Measurements from ENCODE around the gene HTRA3.

Gene HTRA3

DNA sequence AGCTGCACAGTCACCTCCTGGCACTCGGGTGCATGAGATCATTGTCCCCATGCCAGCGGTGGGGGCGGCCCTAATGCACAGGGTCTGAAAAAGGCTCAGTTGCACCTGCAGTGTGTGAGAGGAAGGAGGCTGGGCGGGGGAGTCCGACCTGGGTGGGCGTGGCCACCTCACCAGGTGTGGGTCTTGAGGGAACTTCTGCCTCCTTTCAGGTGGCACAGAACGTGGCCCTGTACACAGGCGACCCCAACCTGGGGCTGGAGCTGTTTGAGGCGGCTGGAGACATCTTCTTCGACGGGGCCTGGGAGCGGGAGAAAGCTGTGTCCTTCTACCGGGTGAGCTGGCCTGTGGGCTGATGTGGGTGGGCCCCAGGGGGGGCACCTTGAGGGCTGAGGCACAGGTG is 34.3 kb upstream of the HTRA3 start:
- no peak for DNase-seq

DNA sequence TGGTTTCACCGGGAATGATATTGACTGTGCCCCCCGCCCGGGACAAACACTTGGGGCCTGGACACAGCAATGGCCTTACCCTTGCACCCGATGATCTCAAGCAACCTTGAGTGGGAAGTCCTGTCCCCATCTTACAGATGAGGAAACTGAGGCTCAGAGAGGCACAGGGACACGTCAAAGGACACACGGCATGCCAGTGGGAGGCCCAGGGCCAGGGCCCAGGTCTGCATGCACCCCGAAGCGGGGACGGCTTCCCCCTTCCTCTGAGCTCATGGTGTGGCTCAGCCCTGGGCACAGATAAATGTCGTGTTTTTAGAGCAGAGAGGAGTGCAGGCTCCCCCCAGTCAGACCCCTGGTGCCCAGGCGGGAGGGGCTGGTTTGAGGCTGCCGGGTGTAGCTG is 33.9 kb upstream of the HTRA3 start:
- DNase-seq, result no peak

DNA sequence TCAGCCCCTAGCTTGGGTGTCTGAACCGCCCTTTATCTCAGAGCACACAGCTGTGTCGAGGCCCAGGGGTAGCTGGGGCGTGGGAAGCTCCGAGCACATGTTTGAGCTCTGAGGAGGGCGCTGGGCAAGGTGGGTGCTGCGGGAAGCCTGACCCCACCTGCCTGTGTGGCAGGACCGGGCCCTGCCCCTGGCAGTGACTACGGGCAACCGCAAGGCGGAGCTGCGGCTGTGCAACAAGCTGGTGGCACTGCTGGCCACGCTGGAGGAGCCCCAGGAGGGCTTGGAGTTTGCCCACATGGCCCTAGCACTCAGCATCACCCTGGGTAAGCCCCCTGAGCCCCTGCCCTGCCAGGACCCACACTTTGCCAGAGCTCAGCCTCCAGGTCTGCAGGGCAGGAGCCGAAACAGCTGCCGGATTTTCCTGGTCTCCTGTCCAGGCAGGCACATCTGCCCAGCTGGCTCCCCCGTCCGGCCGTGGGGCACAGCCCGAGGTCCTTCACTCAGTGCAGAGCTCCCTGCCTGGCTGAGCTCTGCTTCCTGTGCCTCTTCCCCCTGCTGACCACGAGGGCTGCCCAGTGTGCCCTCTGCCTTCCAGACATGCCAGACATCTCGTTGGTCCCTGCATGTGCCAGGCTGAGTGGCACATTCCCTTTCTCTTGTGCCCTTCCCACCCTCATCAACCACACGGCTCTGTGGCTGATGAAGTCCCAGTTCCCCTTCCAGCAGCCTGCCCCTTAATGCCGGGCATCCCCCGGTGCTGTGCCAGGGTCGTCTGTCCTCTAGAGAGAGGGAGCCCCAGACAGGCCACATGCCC is 33.2 kb upstream of the HTRA3 start:
- no peak for DNase-seq

DNA sequence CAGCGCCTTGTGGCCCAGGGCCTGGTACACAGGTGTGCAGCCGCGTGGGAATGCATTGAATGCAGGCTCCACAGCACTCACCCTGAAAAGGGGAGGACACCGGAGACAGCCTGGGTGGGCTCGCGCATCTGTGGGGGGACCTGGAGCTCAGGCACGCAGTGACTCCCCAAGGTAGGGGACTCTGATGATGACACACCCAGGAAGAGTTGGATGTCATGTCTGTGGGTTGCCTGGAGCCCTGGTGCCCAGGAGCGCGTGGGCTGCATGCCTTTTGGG is 32.7 kb upstream of the HTRA3 start:
- DNase-seq, result no peak

DNA sequence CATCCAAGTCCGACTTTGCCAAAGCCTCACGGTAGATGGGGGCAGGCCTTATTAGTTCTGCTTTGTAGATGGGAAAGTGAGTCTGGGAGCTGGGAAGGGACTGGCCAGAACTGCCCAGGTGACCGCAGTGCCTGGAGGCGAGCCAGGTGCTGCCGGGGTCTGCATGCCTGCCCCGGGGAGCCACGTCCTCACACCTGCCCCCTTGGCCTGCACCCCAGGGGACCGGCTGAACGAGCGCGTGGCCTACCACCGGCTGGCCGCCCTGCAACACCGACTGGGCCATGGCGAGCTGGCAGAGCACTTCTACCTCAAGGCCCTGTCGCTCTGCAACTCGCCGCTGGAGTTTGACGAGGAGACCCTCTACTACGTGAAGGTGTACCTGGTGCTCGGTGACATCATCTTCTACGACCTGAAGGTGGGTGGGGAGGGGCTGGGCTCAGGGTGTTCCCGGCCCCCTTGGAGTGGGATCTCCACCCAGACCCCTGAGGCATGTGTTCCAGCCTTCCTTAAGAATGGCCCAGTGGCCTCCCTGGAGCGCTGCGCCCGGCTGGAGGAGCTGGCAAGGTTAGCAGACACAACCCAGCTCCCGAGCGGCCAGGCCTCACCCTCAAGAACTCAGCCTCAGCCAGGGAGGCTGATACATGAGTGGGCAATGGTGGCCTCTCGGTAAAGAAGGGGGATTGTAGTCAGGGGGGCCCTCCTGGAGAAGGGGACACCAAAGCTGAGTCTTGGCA is 32.1 kb upstream of the HTRA3 start:
- DNase-seq, result no peak

DNA sequence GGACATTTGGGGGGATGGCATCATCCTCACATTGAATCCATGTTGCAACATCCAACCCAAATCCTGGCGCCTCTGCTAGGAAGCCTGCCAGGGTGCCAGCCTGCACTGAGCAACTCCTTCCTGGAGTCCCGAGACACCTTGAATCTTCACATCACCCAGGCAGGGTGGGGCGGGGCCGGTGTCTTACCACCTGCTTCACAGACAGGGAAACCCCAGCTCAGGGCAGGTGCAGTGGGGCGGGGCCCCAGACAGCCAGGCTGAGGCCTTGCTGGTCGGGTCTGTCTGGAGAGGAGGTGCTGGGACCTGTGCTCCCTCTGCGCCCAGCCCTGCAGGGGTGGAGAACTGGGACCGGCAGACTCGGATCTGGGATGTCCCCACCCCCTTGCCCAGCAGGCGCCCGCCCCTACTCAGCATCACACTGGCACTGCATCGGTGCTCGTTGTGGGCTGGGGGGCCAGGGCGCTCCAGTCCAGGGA is 31.5 kb upstream of the HTRA3 start:
- DNase-seq, result no peak

DNA sequence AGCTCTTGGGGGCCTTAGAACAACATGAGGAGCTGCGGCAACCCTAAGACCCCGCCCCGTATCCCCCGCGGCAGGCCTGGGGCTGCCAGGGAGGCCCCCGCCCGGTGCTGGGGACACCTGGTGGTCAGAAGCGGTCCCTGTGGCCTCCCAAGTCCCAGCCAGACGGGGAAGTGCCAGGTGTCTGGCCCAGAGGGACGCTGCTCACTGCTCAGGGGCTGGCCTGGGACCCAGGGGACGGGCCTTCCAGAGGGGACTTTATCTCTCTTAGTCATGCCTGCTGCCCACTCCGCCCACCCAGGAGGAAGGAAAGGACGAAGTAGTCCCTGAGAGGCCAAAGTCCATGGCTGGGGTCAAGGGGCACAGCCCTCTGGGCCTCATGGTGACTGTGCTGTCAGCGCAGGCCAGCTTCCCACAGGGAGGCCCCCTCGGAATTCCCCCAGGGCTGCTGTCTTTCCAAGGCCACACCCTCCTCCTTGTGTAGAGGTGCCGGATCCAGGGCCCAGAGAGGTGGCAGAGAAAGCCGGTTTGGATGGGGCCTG is 31.0 kb upstream of the HTRA3 start:
- DNase-seq, result no peak

DNA sequence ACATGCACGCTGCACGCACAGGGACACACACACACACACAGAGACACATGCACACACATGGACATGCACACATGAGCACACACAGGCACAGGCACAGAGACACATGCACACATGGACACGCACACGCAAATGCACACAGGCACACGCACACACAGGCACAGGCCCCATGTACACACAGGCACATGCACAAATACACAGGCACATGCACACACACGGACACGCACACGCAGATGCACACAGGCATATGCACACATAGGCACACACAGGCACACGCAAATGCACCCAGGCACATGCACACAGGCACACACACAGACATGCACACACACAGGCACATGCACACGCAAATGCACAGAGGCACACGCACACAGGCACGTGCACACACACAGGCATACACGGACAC is 30.3 kb upstream of the HTRA3 start:
- no peak for DNase-seq

DNA sequence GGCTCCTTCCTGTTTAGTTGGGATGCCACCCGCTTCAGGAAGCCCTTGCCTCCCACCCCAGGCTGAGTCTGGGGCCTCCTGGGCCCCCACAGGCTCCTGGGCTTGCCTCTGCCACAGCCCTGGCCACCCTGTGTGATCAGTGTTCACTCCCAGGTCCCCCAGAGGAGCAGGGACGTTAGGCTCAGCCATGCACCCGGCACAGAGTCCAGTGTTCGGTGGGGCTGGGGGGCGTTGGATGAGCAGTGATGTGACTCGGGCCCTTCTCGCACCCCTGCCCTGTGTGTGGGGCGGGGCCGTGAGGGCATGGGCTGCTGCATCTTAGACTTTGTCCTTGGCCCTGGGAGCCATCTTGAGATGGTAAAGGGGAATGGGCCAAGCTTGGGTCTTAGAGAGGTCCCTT is 29.9 kb upstream of the HTRA3 start:
- DNase-seq, result no peak

DNA sequence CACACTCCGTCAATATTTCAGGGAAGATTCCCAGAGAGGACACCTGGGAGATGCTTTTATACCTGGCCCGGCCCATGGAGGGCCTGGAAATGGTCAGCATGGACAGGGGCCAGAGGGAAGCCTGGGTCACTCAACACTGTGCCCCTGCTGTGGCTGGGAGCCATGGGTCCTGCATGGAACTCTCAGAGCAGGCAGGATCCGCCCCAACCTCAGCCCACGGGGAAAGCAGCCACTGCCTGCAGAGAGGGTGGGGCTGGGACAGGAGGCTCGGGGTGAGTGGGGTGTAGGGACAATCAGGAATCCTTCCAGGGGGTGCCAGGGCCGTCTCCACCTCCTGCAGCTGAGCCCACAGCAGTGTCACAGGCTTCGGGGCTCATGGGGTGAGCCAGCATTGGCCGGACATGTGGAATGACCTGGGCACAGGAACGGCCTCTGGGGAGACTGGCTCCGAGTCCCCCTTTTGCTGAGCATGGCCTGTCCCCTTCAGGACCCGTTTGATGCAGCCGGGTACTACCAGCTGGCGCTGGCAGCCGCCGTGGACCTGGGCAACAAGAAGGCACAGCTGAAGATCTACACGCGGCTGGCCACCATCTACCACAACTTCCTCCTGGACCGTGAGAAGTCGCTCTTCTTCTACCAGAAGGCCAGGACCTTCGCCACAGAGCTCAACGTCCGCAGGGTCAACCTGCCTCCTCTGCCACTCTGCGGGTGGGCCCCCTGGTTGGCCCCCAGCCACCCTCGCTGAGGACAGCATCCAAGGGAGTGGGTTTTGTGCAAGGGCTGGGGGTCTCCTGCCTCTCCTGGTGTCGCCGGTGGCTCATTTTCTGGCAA is 29.1 kb upstream of the HTRA3 start:
- no peak for DNase-seq

DNA sequence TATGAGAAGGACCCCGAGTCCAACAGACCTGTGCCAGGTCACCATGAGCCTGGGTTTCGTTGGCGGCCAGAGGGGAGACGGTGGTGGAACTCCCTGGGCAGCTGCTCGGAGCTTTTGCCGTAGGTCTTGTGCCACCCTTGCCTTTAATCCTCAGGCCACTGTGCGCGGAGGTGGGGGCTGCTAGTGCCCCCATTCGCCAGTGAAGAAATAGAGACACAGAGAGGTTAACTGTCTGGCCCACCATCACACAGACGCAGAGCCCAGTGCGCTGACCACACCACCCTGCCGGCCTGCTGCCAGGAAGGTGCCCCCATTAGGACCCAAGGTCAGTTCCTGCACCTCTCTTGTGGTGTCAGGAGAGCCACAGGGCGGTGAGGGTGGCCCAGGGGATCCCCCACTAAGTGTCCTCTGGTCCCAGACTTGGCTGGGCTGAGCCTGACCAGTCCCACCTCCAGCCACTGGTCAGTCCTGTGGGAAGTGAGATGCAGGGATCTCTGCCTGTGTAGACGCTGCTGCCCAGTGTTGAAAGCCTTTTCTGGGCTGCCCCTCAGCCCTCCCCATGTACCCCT is 28.3 kb upstream of the HTRA3 start:
- DNase-seq, result no peak

DNA sequence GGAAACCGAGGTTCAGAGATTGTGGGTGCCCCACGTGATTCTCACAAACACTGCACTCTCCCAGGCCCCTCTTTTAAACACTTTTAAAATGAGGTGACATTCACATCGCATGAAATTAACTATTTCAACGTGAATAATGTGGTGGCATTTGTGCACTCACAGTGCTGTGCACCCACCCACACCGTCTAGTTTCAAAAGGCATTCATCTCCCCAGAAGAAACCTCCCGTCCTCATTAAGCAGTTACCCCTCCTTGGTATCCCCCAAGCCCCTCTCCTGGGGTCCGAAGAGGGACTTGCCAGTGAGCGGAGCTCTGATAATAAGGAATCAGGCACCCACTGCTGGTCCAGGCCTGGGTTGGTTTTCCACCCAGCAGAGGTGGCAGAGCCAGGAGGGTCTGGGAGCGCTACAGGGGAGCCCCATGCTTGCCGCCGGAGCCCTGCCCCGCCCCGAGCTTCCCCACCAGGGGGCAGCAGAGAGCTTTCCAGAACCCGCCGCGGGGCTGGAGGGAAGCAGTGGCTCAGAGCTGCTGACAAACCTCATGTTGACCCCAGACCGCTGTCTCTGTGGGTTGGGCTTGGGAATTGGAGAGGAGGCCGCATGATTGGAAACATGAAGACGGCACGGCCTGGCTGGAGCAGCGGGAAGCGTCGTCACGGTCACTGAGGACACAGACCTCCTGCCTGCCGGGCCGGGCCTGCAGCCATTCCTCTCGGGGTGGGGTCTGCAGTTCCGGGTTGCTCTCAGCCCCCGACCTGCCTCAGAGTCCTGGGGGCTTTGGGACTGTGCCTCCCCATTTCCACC is 27.5 kb upstream of the HTRA3 start:
- DNase-seq, result peak; percentile 46

DNA sequence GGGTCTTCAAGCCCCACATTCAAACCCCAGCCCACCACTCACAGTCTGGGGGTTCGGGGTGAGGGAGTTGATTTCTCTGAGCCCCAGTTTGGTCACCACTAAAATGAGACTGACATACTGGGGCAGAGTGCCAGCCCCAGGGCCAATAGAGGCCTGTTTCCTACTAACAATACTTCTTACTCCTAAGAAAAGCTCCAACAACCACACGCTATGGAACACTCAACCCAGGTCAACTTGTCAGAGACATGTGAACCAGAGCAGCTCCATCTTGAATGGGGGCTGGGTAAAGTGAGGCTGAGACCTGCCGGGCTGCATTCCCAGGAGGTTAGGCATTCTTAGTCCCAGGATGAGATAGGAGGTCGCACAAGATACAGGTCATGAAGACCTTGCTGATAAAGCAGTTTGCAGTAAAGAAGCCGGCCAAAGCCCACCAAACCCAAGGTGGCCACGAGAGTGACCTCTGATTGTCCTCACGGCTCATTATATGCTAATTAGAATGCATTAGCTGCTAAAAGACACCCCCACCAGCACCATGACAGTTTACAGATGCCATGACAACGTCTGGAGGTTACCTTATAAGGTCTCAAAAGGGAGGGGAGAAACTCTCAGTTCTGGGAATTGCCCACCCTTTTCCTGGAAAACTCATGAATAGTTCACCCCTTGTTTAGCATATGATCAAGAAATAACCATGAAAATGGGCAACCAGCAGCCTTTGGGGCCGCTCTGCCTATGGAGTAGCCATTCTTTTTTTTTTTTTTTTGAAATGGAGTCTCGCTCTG is 26.6 kb upstream of the HTRA3 start:
- no peak for DNase-seq

DNA sequence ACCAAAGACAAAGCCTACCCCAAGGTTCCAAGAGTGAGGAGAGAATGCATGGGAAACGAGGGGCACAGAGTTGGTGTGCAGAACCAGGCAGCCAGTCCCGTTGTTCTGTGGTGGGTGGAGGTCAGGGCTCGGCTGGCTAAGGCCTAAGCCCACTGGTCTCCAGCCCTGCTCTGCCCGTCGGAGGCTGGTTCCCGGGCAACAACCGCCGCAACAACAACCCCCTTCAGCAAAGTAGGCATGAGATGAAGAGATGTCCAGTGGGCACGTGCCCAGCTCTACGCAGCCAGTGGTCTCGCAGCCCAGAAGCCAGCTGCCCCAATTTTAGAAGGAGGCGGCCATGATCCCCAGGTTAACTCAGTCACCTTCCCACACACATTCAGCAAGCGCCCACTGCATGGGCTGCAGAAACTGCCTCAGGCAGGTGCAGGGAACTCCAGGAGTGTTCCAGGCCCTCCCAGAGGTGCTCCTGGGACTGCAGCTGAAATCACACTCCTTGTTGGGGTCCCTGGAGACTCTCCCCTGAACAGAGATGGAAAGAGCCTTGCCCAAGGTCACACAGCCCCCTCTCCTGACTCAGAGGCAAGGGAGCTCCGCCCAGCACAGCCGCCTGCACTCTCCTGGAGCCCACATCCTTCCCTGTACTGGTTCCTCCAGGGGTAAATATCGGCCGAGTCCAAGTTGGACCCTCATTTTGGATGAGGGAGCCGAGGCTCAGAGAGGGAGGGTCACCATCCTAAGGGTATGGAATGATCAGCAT is 25.4 kb upstream of the HTRA3 start:
- no peak for DNase-seq

DNA sequence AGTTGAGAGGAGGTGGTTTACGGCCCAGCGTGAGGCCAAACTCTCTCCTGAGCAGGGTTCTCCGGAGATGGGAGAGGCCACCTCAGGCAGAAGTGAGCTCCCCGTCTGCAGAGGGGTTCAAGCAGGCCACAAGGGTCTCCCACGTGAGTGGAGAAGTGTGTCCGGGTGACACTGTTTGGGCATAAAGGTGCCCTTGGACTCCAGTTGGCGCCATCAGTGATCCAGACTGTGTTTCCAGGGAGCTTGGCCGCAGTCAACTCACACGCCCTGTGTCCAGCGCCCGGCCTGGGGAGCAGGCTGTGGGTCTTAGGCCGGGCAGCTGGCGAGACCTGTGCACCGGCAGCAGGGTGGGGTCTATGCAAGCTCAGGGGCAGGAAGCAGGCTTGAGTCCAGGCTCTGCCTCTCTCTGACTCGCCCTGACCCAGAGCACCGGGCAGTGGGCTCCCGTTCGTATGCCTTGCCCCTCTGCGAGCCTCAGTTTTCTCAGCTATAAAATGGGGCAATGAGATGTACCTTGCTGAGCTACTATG is 24.6 kb upstream of the HTRA3 start:
- no peak for DNase-seq

DNA sequence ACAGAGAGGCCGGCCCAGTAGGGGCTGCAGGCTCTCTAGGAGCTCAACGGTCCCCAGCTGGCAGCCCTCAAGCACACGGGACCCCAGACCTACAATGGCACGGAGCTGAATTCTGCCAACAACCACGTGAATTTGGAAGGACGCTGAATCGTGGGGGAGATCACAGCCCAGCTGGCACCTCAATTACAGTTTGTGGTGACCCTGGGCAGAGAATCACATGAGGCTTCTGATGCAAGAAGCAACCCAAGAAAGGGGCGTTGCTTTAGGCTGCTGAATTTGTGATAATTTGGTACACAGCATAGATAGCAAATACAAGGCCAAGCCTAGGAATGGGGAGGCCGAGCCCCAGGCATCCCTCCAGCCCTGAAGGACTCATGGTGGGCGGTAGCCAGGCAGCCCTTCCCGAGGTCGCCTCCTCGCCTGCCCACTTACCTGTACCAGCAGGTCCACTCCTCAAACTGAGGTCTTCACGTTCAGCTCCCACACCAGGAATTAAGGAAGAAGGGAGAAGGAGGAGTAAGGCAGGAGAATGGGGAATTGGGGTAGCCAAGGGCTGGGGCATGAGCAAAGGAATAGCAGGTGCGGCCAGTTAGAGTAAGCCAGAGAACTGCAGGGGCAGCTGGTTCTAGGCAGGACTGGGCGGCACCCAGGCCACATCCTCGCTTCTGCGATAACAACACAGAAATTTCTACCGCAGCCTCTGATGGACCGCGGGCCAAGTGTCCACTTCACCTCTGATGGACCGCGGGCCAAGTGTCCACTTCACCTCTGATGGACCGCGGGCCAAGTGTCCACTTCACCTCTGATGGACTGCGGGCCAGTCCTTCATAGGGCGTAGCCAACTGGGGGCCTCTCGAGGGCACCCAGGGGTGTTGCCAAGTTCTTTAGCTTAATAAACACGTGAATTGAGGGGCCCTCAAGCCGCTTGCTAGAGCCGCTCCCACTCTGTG is 23.4 kb upstream of the HTRA3 start:
- no peak for DNase-seq

DNA sequence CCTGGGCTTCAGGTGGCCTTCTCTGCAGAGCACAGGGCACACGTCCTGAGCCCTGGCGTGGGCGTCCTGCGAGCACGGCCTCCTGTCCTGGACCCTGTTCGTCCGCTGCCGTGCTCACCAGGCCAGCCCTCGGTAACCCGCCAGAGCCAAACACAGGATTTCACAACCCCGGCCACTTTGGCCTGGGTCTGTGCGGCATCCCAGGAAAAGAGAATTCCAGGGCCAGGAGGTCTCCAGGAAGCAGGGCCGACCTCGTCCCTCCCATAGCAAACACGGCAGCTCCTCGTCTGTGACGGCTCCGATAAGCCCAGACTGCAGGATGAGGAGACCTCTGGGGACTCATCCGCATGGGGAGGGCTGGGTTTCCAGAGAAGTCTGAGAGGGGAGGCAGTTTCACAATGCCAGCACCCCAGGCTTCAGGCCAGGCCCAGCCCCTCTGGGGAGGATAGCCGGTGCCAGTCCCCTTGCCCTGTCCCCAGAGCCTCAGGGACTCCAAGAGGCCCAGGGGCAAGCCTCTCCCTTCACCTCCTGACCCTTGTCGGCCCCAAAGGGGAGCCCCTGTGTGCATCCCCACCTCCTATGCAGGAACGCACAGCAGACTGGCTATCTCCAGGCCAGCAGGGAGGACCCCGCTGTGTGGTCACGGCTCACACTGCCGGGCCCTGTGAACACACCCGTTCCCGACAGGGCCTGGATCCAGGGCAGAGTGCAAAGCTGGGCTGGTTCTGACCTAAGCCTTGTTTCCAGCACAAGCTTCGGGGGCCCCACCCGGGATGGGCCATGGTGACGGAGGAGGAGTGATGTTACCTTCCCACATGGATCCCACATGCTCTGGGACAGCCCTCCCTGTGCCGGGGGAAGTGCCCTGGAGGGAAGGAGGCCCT is 22.3 kb upstream of the HTRA3 start:
- DNase-seq, result no peak

DNA sequence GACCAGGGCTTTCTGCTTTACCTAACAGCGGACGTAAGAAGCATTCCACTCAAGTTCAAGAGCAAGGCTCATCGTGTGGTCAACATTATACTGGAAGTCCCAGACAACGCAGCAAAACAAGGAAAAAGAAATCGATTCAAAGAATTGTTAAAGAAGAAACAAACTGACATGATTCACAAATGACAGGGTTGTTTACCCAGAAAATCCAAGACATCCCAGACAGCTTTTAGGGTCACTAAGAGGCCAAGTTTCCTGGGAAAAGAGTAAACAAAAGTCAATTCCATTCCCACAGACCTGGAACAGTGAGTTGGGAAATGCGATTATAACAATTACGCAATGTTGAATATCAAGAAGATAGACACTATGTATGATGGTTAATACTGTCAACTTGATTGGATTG is 21.5 kb upstream of the HTRA3 start:
- DNase-seq, result no peak

Measured in NCI-H1092 treated with DMSO at 0.1 percent for 48 hours (cell line).